Measurements from ENCODE around the gene LPCAT1. TPM values are rescaled to one million over a fixed set of nuclear protein-coding genes. Genes with fewer than 3 reads are reported as not detected.

Gene LPCAT1
- total RNA-seq, 1 donor from 2014 or later: 41.9 TPM

DNA sequence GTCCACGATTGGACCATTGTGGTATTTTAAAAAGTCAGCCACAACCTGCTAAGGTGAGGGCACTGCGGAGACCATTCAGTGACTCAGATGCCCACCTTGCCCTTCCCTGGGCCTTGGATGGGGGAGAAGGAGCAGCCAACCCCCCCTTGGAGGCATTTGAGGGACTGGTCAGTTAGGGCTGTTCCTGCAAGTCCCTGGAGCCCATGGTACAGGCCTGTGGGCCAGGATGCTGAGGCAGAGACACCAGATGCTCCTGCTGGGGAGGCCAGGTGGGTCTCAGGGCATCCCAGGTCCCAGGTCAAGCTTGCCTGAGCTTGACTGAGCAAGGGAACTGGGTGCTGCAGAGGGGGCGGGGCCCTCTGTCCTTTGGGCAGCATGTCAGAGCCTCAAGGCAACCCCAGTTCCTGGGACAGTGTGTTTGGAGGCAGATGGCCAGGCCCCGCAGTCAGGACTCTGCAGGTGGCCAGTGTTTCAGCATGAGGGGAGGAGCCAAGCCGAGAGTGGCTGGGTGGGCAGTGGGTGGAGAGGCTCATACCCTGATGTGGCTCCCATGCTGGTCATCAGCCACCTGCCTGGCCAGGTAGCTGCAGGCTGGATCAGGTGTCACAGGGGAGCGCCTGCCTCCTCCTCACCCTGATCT lies 106.1 kb downstream of the LPCAT1 start:
- TF ChIP-seq CTCF (IDR thresholded peaks at IDR 0.05; ENCODE audit: insufficient read depth, low read depth, low read length): no peak
- no peak for TF ChIP-seq EZH2 (IDR thresholded peaks at IDR 0.05; ENCODE audit: insufficient read depth, low read length)
- no peak overlapping the region for H3K27ac ChIP-seq (ENCODE audit: low read depth, low read length)
- no peak overlapping the region for H3K4me3 ChIP-seq (ENCODE audit: insufficient read depth, low read depth, low read length)
- H3K9me3 ChIP-seq (ENCODE audit: insufficient read depth, low read depth, low read length): peaks cover 9% of the 10 kb centered on the region
- Mint-ChIP-seq H3K27me3 (ENCODE audit: low read depth, unreplicated experiment) (peaks cover 48% of the 10 kb centered on the region), H3K36me3 (ENCODE audit: low read depth, unreplicated experiment) (peaks cover 5% of the 10 kb centered on the region), H3K4me1 (ENCODE audit: low read depth, unreplicated experiment) (no peaks in the 10 kb centered on the region), H3K27ac (ENCODE audit: unreplicated experiment) (no peak overlapping the region), H3K4me3 (ENCODE audit: unreplicated experiment) (no peak overlapping the region), H3K9me3 (ENCODE audit: unreplicated experiment) (peaks cover 16% of the 10 kb centered on the region)
- peaks cover 5% of the 10 kb centered on the region for H3K27me3 ChIP-seq (ENCODE audit: insufficient read depth, low read length)
- H3K79me2 ChIP-seq (ENCODE audit: insufficient read depth, low read length): no peaks in the 10 kb centered on the region
- no peak for DNase-seq (ENCODE audit: low read depth)
- FAIRE-seq: no peak
- no peak overlapping the region for H3K9ac ChIP-seq (ENCODE audit: low read length)
- no peak overlapping the region for H2AFZ ChIP-seq (ENCODE audit: low read depth, low read length)
- no peaks in the 10 kb centered on the region for H3K36me3 ChIP-seq (ENCODE audit: insufficient read depth, low read length)
- H3K4me2 ChIP-seq (ENCODE audit: low read length): no peak overlapping the region
- no peaks in the 10 kb centered on the region for H4K20me1 ChIP-seq (ENCODE audit: insufficient read depth, low read length)
- H3K4me1 ChIP-seq (ENCODE audit: insufficient read depth, low read length): no peaks in the 10 kb centered on the region

GRCh38 chr5:1416856-1417469 lies 106.8 kb downstream of the LPCAT1 start:
- H3K9ac ChIP-seq (ENCODE audit: low read length): no peak overlapping the region
- H3K4me3 Mint-ChIP-seq (ENCODE audit: unreplicated experiment): no peak overlapping the region
- TF ChIP-seq EZH2 (IDR thresholded peaks at IDR 0.05; ENCODE audit: insufficient read depth, low read length): no peak
- TF ChIP-seq CTCF (IDR thresholded peaks at IDR 0.05; ENCODE audit: insufficient read depth, low read depth, low read length): no peak
- FAIRE-seq: no peak
- no peaks in the 10 kb centered on the region for H3K36me3 ChIP-seq (ENCODE audit: insufficient read depth, low read length)
- peaks cover 6% of the 10 kb centered on the region for H3K27me3 ChIP-seq (ENCODE audit: insufficient read depth, low read length)
- H3K4me2 ChIP-seq (ENCODE audit: low read length): no peak overlapping the region
- no peak overlapping the region for H2AFZ ChIP-seq (ENCODE audit: low read depth, low read length)
- peaks cover 6% of the 10 kb centered on the region for H3K36me3 Mint-ChIP-seq (ENCODE audit: low read depth, unreplicated experiment)
- H3K79me2 ChIP-seq (ENCODE audit: insufficient read depth, low read length): no peaks in the 10 kb centered on the region
- no peak overlapping the region for H3K27ac ChIP-seq (ENCODE audit: low read depth, low read length)
- peaks cover 7% of the 10 kb centered on the region for H3K9me3 ChIP-seq (ENCODE audit: insufficient read depth, low read depth, low read length)
- no peaks in the 10 kb centered on the region for H3K4me1 ChIP-seq (ENCODE audit: insufficient read depth, low read length)
- no peak for DNase-seq (ENCODE audit: low read depth)
- no peak overlapping the region for H3K4me3 ChIP-seq (ENCODE audit: insufficient read depth, low read depth, low read length)
- H4K20me1 ChIP-seq (ENCODE audit: insufficient read depth, low read length): no peaks in the 10 kb centered on the region
- no peak overlapping the region for H3K27ac Mint-ChIP-seq (ENCODE audit: unreplicated experiment)
- H3K27me3 Mint-ChIP-seq (ENCODE audit: low read depth, unreplicated experiment): peaks cover 54% of the 10 kb centered on the region
- peaks cover 16% of the 10 kb centered on the region for H3K9me3 Mint-ChIP-seq (ENCODE audit: unreplicated experiment)
- H3K4me1 Mint-ChIP-seq (ENCODE audit: low read depth, unreplicated experiment): no peaks in the 10 kb centered on the region
